Activated CD4-positive, CD25-positive, alpha-beta regulatory T cell treated with anti-CD3 and anti-CD28 coated beads, Interleukin-2, amount 50 U/mL, for 72 hours (primary cell): ENCODE results near the gene STXBP3.

ENCODE experiments used
- DNase-seq: peaks from one replicate; pipeline ENCODE4 v3.0.0; 2021

STXBP3 gene

GRCh38 chr1:108847494-108847893, 101.0 kb downstream of the STXBP3 start:
- no peak for DNase-seq

GRCh38 chr1:108848806-108849205, 102.3 kb downstream of the STXBP3 start:
- no peak for DNase-seq

GRCh38 chr1:108850929-108851328, 104.5 kb downstream of the STXBP3 start:
- DNase-seq, result no peak

GRCh38 chr1:108851567-108851966, 105.1 kb downstream of the STXBP3 start:
- DNase-seq, result no peak

GRCh38 chr1:108852221-108852975, 105.9 kb downstream of the STXBP3 start:
- no peak for DNase-seq

- DNase-seq, result no peak
These were observed 107.9 kb downstream of the STXBP3 start for GRCh38 chr1:108854221-108855019.

- DNase-seq, result no peak
These were observed 110.5 kb downstream of the STXBP3 start, which contains the start of gene AKNAD1 for GRCh38 chr1:108856994-108857393. Gene AKNAD1 (minus strand): TSS chr1:108857094. CDS start chr1:108852664, 4,430 bp downstream.

DNA sequence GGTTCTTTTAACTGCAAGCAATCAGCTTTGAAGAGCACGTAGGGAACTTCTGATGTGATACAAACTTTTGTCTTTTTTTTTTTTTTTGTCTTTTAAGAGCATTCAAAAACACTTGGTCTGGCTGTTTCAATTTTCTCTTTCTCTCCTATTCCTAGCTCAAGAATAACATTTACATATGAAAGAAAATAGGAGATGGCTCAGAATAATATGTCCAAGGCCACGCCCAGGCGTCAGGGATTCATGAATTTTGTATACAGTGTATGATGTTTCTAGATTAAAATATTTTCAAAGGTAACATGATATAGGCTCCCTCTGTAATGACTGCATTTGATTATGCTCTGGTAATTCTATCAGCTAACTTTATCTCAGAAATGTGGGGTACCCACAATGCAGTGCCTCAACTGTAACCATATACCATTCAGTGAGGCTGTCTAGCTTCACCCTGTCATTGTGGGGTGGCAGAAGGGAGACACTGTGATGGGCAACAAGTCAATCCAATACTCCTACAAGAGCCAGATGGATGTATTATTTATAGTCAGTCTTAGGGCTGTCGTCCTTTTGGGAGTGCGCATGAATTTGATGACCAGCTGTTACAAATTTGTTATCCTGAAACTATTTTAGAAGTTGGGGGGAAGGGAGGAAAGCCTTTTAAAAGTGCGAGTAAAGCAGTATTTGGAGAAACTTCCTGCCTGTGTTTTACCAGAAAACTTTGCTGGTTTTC, 111.9 kb downstream of the STXBP3 start:
- DNase-seq, result no peak
